HG02763 (cell line): ENCODE data around the gene KCNK3.

Source experiments
- ATAC-seq: cut with Tn5 transposase; IDR thresholded peaks from one replicate; pipeline ENCODE4 v1.9.1; 2021; ENCODE audit warnings: mild to moderate bottlenecking, moderate library complexity; ENCODE audit not compliant: unreplicated experiment

The KCNK3 gene

DNA sequence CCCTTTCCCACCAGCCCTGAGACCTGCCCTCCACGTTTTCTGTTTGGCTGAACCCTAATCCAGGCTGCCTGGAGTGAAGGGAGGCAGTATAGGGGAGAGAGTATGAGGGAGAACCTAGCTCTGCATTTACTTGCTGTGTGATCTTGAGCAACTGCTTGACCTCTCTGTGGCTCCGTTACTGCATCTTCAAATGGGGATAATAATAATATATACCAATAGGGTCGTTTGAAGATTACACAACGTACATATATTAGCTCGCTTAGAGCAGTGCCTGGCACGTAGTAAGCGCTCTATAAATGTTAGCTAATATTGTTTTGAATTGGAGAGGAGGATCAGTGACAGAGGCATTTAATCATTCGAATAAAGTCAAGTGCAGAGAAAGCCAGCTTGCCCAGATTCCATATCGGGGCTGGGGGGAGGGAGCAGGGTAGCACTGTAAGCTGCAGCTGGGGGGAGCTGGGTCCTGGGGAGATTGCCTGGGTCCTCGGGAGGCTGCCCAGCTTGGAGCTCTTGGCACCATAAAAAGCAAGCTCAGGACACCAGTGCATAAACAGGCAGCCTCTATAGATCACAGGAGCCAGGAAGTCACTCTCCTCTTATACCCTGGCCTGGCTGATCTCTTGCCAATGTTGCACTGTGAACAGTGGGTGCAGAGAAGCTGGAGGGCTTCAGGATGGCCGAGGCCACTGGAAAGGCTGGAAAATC lies 19.1 kb downstream of the KCNK3 start:
- no peak for ATAC-seq

DNA sequence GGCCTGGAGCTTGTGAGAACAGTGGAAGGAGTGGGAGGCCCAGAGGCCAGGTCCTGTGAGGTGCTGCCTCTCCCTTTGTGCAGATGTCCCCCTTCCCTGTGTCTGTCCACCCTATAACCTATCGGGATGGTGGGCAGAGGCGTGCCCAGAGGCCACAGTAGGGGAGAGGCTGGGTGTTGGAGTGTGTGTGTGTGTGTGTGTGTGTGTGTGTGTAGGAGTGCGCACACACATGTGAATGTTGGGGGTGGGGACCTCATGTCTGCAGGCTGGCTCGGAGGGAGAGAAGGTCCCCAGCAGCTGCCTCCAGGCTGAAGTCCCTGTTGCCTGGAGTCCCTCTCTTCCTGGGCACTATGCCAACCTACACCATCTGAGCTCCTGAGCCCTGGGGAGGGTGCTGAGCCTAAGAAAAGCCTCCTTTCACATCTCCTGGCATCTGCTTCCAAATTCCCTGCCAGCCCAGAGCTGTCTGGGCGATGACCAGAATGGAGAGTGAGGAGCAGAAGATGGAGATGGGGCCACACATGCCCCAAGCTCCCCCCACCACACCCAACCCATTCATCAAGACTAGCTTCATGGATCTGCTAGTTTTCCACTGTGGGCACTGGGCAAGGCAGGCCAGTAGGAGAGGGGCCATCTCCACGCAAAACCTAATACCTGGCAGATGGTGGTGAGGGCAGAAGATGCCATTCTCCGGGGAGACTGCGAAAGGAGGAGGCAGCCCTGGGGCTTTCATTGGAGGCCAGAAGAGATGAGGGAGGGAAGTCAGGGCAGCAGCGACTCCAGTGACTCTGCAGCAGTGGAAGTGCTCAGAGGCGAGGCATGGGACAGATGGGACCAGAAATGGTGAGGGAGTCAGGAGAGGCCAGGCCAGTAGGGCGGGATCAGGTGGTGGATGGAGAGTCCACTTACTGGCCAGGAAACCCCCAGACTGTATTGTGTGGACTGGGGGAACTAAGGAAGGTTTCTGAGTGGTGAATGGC lies 20.3 kb downstream of the KCNK3 start:
- ATAC-seq: no peak

DNA sequence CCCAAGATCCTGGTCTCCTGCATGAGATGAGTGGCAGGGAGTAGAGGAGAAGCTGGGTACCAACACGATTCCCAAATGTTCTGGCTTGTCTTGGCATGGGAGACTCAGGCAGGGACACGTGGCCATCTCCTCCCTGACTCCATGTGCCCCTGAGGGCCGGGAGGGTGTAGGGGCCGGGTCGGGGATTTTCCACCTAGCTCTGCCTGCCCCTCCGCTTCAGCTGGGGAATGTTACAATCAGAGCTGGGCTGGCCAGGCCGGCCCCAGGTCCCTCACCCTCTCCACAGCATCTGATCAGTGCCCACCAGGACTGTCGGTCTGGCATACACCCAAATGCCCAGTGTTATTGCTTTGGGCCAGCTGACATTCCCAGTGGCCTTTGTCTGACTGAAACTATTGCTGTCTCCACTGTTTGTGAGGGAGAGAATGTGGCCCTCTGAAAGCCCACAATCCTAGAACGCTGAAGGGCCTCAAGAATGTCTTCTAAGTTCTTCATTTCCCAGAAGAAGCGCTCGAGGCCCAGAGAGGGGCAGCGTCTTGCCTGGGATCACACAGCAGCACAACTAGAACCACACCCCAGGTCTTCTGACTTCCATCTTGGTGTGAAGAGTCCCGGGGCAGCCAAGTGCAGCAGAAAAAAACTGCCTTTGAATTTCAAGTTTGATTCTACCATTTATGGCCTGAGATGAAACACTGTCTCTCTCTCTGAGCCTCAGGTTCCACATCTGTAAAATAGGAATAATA lies 23.2 kb downstream of the KCNK3 start:
- no peak for ATAC-seq

DNA sequence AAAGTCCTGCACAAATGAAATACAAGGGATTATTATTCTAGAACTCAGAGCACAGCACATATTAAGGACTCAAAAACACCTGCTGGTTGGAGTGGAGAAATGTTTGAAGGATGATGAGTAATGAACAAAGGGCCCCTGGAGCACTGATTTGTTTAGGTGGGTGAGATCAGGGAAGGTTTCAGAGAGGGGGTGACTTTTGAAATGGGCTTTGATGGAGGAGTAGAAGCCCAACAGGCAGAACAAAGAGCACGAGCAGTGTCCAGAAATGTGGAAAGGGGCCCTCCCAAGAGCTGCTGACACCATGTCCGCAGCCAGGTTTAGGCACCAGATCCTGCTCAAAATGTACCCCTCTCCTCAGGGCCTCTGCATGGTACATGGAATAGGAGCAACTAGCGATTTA lies 23.8 kb downstream of the KCNK3 start:
- no peak for ATAC-seq

DNA sequence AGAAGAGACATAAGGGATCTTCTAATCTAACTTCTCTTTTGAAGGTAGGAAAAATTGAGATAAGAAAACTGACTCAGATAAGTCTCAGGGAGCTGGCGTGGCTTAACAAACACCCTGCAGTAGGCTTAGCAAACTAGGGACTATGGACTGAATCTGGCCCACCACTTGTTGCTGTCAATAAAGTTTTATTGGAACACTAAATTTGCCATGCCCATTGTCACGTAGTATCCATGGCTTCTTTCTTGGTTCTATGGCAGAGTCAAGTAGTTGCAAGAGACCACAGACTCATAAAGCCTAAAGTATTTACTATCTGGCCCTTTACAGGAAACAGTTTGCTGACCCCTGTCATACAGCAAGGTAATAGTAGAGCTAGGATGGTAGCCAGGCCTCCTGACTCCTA lies 24.2 kb downstream of the KCNK3 start:
- no peak for ATAC-seq

DNA sequence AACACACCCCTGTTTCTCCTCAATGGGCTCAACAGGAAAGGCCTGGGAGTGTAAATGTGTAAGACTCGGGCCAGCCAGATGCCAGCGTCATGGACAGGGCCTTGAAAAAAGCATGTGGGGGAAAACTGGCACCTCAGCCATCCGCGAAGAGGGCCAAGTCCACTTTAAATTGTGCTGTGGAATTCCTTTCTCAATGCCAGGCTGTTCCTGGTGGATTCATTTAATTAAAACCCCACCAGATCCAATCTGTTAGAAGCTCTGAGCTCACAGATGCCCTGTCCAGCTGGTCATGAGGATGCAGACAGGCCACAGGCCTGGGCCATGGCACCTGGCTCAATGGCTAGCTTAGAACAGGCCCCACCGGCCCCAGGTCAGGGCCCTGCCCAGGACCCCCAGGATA lies 24.8 kb downstream of the KCNK3 start:
- no peak for ATAC-seq

DNA sequence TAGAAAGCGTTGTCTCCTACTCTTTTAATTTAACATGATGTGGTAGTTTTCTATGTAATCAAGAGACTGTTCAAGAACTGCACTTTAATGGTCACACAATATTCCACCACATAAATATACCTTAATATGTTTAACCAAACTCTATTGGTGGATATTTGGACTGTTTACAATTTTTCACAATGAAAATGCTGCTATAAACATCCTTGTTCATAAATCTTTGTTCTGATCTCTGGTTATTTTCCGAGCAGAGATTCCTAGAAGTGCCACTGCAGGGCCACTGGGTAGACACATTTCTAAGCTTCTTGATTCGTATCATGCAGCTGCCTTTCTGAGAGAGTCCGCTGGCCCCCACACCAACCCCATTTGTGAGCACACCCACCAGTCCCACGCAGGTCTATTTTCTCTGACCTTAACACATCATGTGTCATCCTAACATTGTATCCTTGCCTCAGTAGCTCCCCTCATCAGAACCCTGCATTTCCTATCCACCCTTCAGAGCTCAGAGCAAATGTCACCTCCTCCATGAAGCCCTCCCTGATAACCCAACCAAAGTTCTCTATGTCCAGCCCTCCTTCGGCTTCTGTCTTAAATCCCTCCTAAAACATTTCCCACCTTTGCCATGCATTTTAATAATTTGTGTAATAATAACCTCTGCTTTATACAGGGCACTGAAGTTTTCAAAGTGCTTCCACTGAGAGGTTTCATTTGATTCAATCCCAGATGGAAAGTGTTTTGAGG lies 26.6 kb downstream of the KCNK3 start:
- no peak for ATAC-seq

DNA sequence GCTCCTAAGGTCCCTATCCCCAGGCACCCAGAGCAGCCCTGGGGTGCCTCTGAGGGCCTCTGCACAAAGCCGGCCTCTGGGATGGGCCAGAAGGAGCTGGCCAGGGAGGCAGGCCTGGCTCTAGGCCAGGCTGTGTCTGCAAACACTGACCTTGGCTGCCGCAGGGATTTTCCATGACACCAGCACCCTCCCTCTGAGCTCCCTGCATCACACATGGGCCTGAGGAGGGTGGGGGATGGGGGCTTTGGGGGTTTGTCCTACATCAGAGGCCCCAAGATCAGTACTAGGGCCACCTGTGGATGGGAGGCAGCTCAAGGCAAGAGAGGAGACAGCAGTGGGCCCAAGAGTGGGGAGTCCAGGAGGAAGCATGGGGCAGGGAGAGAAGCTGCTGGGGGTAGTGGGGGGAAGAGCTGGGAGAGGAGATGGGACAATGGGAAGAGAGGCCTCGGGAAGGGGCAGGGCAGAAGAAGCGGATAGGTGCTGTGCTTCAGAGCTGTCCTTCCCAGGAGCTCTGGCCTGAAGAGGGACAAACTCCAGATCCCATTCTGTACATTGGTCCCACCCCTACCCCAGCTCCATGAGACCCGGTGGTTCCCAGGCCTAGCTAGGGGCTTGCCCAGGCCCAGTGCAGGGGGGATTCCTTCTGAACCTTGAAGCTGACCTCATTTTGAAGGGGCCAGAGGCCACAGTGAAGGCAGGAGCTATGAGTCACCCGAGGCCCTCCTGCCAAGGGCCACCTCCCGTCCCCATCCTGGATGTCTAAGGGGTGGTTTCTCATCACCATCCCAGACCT lies 28.0 kb downstream of the KCNK3 start:
- ATAC-seq: no peak

DNA sequence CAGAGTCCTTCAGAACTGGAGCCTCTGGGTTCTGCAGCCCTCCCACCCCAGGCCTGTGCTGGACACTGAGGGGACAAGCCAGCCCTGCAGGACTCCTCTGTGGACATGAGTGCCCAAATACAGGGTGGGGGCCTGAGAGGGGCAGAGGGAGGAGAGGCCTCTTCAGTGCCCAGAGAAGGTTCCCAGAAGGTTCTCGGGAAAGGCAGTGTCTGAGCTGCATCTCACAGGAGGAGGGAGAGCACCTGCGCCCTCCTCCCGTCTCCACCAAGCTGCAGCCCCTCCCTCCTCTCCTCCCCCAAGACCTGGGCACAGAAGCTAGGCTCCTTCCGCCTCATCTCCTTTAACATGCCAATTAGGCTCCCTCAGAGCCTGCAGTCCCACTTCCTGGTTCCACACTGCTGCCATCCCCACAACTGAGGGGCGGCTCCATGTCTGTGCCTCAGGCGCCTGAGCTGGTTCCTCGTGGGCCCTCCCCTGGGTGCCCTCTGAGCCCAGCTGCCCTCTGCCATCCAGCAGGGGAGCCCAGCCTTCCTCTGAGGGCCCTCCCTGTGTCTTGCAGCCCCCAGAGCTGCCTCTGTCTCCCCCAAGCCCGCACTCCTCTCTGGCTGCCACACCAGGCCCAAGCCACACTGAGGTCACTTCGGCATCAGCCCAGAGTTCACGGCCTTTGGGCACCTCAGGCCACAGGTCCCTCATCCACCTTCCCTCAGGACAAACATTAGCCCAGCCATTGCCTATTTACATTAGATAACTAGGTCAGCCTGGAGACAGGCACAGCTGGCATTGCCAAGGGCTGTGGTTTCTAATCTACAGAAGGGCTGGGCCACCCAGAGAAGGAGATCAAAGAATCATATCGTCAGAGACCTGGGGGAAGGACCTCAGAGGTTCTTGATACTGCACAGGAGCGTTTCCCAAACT lies 28.9 kb downstream of the KCNK3 start:
- ATAC-seq: no peak

DNA sequence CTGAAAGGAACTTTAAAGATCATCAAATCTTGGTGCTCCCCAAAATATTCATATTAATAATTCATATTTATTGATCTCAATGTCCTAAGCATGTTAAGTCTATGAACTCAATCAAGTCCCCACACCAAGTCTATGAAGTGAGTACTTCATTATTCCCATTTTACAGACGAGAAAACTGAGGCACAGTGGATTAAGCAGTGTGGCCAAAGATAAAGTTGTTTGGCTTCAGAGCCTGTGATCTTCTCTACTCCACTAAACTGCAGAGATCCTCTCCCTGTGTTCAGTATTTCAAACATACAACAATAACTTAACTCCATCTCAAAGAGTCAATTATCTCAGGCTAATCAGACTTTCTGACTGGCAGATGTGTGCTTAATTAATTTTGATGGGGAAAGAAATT lies 29.8 kb downstream of the KCNK3 start:
- no peak for ATAC-seq

DNA sequence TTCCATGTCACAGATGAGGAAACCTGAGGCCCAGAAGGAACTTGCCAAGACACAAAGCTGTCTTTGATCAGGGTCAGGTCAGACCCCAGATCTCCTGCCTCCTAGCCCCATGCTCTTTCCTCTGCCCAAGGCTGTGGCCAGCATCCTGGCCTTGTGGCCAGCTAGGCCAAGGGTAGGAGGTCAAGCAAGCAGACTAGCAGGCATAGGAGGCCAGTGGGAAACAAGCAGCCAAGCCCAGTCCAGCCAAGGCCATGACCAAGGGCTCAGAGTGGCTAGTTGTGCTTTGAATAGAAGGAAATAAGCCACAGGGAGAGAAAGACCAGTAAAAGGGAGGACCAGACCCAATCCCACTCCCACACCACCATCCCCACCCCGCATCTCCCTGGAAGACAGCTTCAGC lies 30.4 kb downstream of the KCNK3 start:
- ATAC-seq: no peak

DNA sequence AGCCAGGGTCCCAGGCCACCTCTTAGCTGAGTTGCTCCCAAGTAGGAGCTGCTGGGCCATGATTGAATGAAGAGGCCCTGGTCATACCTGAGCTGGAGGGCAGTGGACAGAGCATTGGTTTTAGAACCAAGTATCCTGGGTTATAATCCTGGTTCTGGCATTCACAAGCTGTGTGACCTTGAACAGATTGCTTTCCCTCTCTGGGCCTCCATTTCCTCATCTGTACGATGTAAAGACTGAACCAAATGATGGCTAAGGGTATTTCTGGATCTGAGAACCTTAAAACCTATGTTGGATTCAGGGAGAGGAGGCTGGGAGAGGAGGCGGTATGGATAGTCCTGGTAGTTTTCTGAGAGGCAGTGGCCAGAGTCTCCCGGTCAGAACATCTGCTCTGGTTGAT lies 31.0 kb downstream of the KCNK3 start:
- no peak for ATAC-seq

DNA sequence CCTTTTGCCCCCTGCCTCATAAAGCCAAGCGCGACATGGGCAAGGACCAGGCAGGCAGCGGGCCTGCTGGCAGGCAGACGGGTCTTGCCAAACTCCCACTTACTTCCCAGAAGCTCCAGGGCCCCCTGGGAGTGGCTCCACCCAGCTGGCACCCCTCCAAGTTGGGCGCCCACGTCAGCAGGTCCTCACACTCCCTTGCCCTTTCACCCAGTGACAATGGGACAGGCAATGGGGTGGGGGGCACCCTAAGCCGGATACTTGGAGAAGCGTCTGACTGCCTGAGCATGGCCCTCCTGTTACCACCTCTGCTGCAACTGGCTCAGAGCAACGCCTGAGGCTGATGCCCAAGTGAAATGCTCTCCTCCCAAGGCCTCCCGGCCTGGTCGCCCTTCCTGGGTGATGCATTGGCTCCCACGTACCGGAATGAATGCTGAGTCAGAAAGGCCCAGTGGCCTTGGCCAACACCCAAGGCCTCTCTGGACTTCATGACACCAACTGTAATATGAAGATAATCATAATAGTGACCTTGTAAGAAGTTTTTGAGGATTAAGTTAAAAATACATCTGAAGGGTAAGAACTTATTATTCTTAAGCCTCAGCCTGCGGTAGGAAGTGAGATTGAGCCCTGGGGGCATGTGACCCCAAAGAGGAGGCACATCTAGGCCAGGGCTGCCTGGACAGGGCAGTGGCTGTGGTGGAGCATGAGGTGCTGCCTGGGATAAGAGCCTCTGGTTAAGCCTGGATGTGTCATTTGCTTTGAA lies 31.6 kb downstream of the KCNK3 start:
- no peak for ATAC-seq

DNA sequence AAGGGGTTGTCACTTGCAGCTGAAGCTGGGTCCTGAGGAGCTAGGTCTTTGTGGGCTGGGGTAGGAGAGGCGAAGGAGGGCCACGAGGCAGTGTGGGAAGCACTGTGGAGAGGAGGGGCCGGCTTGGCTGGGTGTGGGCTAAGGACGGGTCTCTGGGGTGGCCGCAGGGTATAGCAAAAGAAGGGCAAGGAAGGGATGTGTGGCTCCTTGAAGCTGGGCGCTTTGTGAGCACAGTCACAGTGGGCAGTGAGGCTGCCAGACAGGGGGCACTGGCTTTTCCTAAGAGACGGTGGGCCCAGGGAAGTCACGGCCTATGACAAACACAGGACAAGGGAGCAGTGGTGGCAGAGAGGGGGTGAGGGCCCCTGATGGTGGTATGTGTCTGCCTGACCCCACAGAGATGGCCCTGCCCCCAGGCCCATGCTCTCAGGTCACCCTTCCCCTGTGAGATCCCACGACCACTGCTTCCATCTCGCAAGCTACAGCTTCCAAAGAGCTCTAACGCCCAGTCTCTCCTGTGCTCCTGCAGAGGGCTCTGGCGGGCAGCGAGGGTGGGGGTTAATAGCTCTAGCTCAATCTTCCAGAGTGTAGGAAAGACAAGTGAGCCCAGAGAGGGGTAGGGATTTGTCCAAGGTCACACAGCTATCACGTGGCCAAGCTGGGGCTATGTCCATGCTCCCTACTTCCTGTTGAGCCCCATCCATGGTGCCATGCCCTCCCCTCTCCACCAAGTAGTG lies 32.4 kb downstream of the KCNK3 start:
- ATAC-seq: no peak

DNA sequence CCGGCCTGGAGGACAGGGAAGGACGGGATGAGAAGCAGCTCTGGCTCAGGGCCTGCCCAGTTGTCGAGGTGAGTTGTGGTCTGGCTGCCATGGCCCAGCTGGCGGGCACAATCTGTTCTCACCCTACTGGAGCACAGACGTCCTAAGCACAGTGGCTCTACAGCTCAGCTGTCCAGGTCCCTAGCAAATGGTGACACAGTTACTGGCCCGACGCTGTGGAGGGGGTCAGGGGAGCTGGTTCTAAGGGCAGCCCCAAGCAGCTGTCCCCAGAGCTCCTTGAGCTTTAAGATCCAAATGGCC lies 32.9 kb downstream of the KCNK3 start:
- ATAC-seq: no peak

DNA sequence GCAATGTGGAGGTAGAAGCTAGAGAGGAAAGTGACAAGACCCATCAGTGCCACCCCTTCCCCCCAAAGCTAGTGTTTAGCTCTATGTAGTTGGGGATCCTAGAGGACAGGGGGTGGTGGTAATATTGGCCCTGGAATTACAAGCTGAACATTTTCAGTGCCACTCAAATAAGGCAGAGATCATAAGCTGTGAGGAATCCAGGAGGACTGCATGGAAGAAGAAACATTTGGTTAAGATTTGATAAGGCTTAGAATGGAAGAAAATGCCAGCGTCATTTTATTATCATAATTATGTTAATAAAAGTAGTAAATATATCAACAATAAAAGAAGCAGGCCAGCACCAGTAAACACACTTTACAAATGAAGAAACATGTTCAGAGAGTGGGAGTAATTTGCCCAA lies 33.7 kb downstream of the KCNK3 start:
- ATAC-seq: no peak

DNA sequence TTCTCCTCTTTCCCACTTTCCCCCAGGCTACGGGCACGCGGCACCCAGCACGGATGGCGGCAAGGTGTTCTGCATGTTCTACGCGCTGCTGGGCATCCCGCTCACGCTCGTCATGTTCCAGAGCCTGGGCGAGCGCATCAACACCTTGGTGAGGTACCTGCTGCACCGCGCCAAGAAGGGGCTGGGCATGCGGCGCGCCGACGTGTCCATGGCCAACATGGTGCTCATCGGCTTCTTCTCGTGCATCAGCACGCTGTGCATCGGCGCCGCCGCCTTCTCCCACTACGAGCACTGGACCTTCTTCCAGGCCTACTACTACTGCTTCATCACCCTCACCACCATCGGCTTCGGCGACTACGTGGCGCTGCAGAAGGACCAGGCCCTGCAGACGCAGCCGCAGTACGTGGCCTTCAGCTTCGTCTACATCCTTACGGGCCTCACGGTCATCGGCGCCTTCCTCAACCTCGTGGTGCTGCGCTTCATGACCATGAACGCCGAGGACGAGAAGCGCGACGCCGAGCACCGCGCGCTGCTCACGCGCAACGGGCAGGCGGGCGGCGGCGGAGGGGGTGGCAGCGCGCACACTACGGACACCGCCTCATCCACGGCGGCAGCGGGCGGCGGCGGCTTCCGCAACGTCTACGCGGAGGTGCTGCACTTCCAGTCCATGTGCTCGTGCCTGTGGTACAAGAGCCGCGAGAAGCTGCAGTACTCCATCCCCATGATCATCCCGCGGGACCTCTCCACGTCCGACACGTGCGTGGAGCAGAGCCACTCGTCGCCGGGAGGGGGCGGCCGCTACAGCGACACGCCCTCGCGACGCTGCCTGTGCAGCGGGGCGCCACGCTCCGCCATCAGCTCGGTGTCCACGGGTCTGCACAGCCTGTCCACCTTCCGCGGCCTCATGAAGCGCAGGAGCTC lies 35.4 kb downstream of the KCNK3 start:
- no peak for ATAC-seq
